ENCODE measurements around the gene CLIP1. TPM values are rescaled to one million over a fixed set of nuclear protein-coding genes. Genes with fewer than 3 reads are reported as not detected.
A peak's percentile ranks its signal among the peaks of the same experiment; 100 is the strongest.
"Not testable (repeated sequence)": the region's sequence is repeated elsewhere in the genome, so short reads cannot be mapped to it uniquely, and the experiment has no call there.

The CLIP1 gene
- total RNA-seq, 2 experiments from 2014 or later, result 50.7 to 51.3 TPM

DNA sequence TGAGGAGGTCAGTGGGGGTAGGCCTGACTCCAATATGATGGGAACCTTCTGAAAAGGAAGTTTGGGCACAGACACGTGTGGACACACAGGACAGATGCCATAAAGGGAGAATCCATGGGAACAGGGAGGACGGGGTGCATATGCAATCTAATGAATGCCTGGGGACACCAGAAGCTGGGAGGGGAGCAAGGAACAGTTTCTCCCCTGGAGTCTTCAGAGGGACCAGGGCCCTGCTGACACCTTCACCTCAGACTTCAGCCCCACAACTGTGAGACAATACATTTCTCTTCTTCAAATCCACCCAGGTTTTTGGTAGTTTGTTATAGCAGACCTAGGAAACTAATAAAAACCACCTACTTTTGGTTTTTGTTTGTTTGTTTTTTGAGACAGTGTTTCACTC is 35.2 kb upstream of the CLIP1 start:
- H3K4me1 Mint-ChIP-seq (ENCODE audit: low read depth), result peaks cover 18% of the 10 kb centered on the region
- no peak overlapping the region for H3K27ac Mint-ChIP-seq
- CTCF ChIA-PET, result interaction anchor here (0.6 to 1.2 kb wide), 2 partner anchors 14 to 35 kb away, joined by 3 read pairs; no protein-coding TSS in a partner anchor

DNA sequence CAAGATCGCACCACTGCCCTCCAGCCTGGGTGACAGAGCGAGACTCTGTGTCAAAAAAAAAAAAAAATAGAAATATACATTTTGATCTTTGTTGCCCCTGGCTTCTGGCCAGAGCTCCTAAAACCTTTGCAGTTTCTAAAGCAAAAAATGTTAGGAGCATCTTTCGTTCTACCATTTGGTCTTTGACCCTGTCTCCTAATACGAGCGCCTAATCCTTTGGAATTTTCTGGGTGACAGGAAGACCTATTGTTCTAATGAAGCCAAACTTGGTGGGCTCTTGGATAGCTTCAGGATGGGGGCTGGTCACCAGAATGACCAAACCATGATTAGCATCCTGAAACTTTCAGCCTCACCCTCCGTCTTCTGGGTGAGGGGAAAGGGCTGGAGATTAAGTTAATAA is 32.3 kb upstream of the CLIP1 start:
- CTCF ChIA-PET, result interaction anchor here (0.6 to 1.2 kb wide), 3 partner anchors 17 to 54 kb away, joined by 3 to 5 read pairs (median 3); partner anchors contain the start of gene ZCCHC8
- H3K9me3 Mint-ChIP-seq, result no peaks in the 10 kb centered on the region
- intact Hi-C loops (cut with micrococcal nuclease), result no loop called here
- DNase-seq, result no peak
- no peak overlapping the region for H3K4me3 Mint-ChIP-seq
- no peak overlapping the region for H3K27ac Mint-ChIP-seq
- no peaks in the 10 kb centered on the region for H3K36me3 Mint-ChIP-seq (ENCODE audit: low read depth)
- no peaks in the 10 kb centered on the region for H3K27me3 Mint-ChIP-seq (ENCODE audit: low read depth)
- peaks cover 24% of the 10 kb centered on the region for H3K4me1 Mint-ChIP-seq (ENCODE audit: low read depth)

More for the DNA sequence above, 35.2 kb upstream of the CLIP1 start:
- DNase-seq, result no peak
- H3K27me3 Mint-ChIP-seq (ENCODE audit: low read depth), result no peaks in the 10 kb centered on the region
- no peaks in the 10 kb centered on the region for H3K36me3 Mint-ChIP-seq (ENCODE audit: low read depth)
- H3K4me3 Mint-ChIP-seq, result no peak overlapping the region
- H3K9me3 Mint-ChIP-seq, result no peaks in the 10 kb centered on the region
- intact Hi-C loops (cut with micrococcal nuclease), result no loop called here

DNA sequence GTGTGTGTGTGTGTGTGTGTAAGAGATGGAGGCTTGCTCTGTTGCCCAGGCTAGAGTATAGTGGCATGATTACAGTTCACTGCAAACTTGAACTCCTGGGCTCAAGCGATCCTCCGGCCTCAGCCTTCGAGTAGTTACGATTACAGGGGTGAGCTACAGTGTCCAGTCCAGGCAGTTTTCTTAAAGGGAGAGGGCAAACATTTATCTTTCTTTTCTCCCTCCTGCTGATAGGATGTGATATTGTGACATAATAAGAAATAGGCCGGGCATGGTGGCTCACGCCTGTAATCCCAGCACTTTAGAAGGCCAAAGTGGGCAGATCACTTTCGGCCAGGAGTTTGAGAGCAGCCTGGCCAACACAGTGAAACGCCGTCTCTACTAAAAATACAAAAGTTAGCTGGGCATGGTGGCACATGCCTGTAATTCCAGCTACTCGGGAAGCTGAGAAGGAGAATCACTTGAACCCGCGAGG is 31.8 kb upstream of the CLIP1 start:
- no peak for DNase-seq
- Mint-ChIP-seq H3K9me3 (no peaks in the 10 kb centered on the region), H3K27me3 (ENCODE audit: low read depth) (no peaks in the 10 kb centered on the region), H3K4me3 (no peak overlapping the region), H3K4me1 (ENCODE audit: low read depth) (peaks cover 26% of the 10 kb centered on the region), H3K27ac (peak overlapping the region; percentile 84), H3K36me3 (ENCODE audit: low read depth) (no peaks in the 10 kb centered on the region)
- intact Hi-C loops (cut with micrococcal nuclease), result no loop called here
- CTCF ChIA-PET, result interaction anchor here (0.9 to 1.2 kb wide), 2 partner anchors 17 to 46 kb away, joined by 3 to 5 read pairs; partner anchors contain the start of gene ZCCHC8

DNA sequence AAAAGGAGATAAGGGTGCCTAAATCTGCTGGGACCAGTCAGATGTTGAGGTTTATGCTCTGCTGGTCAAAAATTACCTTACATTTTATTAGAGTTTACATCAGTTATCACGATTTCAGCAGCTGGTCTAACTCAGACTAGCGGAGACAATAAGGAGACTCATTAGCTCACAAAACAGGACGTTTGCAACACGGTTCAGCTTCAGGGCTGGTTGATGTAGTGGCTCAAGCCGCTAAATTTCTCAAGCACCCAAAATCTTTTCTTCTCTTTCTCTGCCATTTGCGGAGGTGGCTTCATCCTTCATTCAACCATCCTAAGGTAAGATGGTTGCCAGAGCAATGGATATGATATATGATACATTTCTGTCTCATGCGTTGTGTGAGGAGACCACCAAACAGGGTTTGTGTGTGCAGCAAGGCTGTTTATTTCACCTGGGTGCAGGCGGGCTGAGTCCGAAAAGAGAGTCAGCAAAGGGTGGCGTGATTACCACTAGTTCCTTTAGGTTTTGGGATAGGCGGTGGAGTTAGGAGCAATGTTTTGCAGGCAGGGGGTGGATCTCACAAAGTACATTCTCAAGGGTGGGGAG is 30.3 kb upstream of the CLIP1 start:
- H3K27ac Mint-ChIP-seq, result peak overlapping the region; percentile 84
- peak; percentile 13 for DNase-seq

DNA sequence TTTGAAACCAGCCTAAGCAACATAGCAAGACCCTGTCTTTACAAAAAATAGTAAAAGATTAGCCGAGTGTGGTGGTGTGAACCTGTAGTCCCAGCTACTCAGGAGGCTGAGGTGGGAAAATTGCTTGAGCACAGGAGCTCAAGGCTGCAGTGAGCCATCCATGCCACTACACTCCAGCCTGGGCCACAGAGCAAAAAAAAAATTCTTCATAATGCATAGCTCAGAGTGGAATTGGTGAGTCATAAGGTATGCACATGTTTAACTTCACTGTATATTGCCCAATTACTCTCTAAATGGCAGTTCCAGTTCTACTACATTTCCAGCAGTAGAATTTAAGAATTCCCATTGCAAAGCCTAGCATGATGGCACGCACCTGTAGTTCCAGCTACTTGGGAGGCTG is 26.8 kb upstream of the CLIP1 start:
- Mint-ChIP-seq H3K27ac (no peak overlapping the region), H3K9me3 (no peaks in the 10 kb centered on the region), H3K4me3 (no peak overlapping the region), H3K36me3 (ENCODE audit: low read depth) (no peaks in the 10 kb centered on the region), H3K27me3 (ENCODE audit: low read depth) (no peaks in the 10 kb centered on the region), H3K4me1 (ENCODE audit: low read depth) (peaks cover 29% of the 10 kb centered on the region)
- intact Hi-C loops (cut with micrococcal nuclease), result no loop called here
- DNase-seq, result peak; percentile 38
- CTCF ChIA-PET, result interaction anchor here (0.7 to 2.5 kb wide), 4 partner anchors 22 to 49 kb away, joined by 3 to 16 read pairs (median 8); no protein-coding TSS in a partner anchor

More for the DNA sequence above, 30.3 kb upstream of the CLIP1 start:
- no peaks in the 10 kb centered on the region for H3K36me3 Mint-ChIP-seq (ENCODE audit: low read depth)
- CTCF ChIA-PET, result interaction anchor here (0.9 to 1.4 kb wide), 3 partner anchors 11 to 52 kb away, joined by 3 to 7 read pairs (median 3); no protein-coding TSS in a partner anchor
- no peaks in the 10 kb centered on the region for H3K27me3 Mint-ChIP-seq (ENCODE audit: low read depth)
- H3K9me3 Mint-ChIP-seq, result no peaks in the 10 kb centered on the region
- H3K4me1 Mint-ChIP-seq (ENCODE audit: low read depth), result peaks cover 30% of the 10 kb centered on the region
- intact Hi-C loops (cut with micrococcal nuclease), result loop anchor here (1.0 to 2.0 kb wide), 4 partner anchors 30 to 75 kb away; partner anchors contain the start of genes CLIP1 and KNTC1
- H3K4me3 Mint-ChIP-seq, result peak overlapping the region; percentile 66

DNA sequence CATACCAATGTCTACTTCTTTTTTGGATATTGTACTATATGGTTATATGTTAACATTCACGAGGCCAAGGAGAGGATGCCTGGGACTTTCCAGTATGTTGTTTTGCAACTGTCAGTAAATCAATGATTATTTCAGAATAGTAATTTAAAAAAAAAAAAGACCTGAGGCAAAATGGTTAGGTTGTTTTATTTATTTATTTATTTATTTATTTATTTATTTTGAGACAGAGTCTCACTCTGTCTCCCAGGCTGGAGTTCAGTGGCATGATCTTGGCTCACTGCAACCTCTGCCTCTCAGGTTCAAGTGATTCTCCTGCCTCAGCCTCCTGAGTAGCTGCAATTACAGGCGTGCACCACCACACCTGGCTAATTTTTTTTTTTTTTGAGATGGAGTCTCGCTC is 25.4 kb upstream of the CLIP1 start:
- H3K4me3 Mint-ChIP-seq; H3K27me3 Mint-ChIP-seq (ENCODE audit: low read depth); H3K36me3 Mint-ChIP-seq (ENCODE audit: low read depth); H3K27ac Mint-ChIP-seq; intact Hi-C loops (cut with micrococcal nuclease); DNase-seq; H3K9me3 Mint-ChIP-seq: not testable (repeated sequence)
- peaks cover 15% of the 10 kb centered on the region for H3K4me1 Mint-ChIP-seq (ENCODE audit: low read depth)
- CTCF ChIA-PET, result interaction anchor here (0.6 to 2.5 kb wide), 3 partner anchors 48 to 975 kb away, joined by 3 to 16 read pairs (median 4); no protein-coding TSS in a partner anchor

DNA sequence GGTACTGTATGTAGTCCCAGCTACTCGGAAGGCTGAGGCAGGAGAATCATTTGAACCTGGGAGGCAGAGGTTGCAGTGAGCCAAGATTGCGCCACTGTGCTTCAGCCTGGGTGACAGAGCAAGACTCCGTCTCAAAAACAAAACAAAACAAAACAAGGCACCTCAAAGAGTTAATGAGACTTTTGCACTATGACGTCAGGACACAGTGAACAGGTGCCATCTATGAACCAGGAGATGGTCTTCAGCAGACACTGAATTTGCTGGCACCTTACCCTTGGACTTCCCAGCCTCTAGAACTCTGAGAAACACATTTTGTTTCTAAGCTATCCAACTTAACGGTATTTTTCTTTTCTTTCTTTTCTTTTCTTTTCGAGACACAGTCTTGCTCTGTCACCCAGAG is 23.9 kb upstream of the CLIP1 start:
- H3K4me3 Mint-ChIP-seq; H3K4me1 Mint-ChIP-seq (ENCODE audit: low read depth); H3K9me3 Mint-ChIP-seq; H3K36me3 Mint-ChIP-seq (ENCODE audit: low read depth); H3K27me3 Mint-ChIP-seq (ENCODE audit: low read depth); H3K27ac Mint-ChIP-seq; DNase-seq; intact Hi-C loops (cut with micrococcal nuclease): not testable (repeated sequence)
- CTCF ChIA-PET, result interaction anchor here (0.5 to 0.6 kb wide), 2 partner anchors 52 to 323 kb away, joined by 3 read pairs; no protein-coding TSS in a partner anchor

DNA sequence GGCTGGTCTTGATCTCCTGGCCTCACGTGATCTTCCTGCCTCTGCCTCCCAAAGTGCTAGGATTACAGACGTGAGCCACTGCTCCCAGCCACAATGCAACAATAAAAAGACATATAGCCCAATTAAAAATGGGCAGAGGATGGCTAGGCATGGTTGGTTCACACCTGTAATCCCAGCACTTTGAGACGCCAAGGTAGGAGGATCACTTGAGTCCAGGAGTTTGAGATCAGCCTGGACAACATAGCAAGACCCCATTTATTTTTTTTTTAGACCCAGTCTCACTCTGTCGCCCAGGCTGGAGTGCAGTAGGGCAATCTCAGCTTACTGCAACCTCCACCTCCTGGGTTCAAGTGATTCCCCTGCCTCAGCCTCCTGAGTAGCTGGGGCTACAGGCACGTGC is 21.6 kb upstream of the CLIP1 start:
- DNase-seq; H3K36me3 Mint-ChIP-seq (ENCODE audit: low read depth); intact Hi-C loops (cut with micrococcal nuclease); H3K4me3 Mint-ChIP-seq; H3K4me1 Mint-ChIP-seq (ENCODE audit: low read depth); H3K27ac Mint-ChIP-seq; H3K27me3 Mint-ChIP-seq (ENCODE audit: low read depth); H3K9me3 Mint-ChIP-seq: not testable (repeated sequence)
- CTCF ChIA-PET, result interaction anchor here (1.4 kb wide), 1 partner anchor 44 kb away, joined by 3 read pairs; no protein-coding TSS in a partner anchor

DNA sequence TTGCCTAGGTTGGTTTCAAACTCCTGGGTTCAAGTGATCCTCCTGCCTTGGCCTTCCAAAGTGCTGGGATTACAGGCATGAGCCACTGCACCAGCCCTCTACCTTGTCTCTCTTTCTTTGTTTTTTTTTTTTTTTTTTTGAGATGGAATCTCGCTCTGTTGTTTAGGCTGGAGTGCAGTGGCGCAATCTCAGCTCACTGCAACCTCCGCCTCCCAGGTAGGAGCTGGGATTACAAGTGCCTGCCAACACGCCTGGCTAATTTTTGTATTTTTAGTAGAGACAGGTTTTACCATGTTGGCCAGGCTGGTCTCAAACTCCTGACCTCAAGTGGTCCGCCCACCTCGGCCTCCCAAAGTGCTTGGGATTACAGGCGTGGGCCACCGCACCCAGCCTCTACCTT is 16.4 kb upstream of the CLIP1 start:
- H3K27me3 Mint-ChIP-seq (ENCODE audit: low read depth); H3K4me1 Mint-ChIP-seq (ENCODE audit: low read depth); intact Hi-C loops (cut with micrococcal nuclease); H3K9me3 Mint-ChIP-seq; H3K27ac Mint-ChIP-seq; H3K4me3 Mint-ChIP-seq; DNase-seq; H3K36me3 Mint-ChIP-seq (ENCODE audit: low read depth): not testable (repeated sequence)
- CTCF ChIA-PET, result interaction anchor here (0.6 to 1.3 kb wide), 2 partner anchors 33 to 386 kb away, joined by 4 read pairs; no protein-coding TSS in a partner anchor

DNA sequence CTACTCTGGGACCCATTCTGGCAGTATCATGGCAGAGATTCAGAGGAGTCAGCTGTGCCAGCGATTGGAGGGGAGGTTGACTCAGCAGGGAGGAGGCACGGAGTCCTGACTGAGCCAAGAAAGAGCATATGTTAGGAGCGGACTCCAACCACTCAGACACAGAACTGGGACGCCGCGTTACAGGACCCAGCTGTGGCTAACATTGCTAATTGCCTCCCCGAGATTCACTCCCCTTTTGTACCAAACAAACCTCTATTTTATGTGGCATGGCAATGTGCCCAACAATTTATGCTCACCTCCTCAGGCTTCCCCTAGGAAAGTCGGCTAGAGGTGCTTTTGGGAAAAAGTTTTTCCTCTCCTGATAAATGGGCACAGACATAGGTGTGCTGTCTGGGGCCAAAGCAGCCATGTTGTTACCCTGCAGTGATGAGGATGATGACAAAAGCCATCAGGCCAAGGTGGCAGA is 15.2 kb upstream of the CLIP1 start:
- Mint-ChIP-seq H3K4me3 (no peak overlapping the region), H3K4me1 (ENCODE audit: low read depth) (no peaks in the 10 kb centered on the region), H3K27ac (no peak overlapping the region), H3K9me3 (no peaks in the 10 kb centered on the region), H3K36me3 (ENCODE audit: low read depth) (no peaks in the 10 kb centered on the region), H3K27me3 (ENCODE audit: low read depth) (no peaks in the 10 kb centered on the region)
- no peak for DNase-seq
- CTCF ChIA-PET, result no interaction called here
- intact Hi-C loops (cut with micrococcal nuclease), result no loop called here

DNA sequence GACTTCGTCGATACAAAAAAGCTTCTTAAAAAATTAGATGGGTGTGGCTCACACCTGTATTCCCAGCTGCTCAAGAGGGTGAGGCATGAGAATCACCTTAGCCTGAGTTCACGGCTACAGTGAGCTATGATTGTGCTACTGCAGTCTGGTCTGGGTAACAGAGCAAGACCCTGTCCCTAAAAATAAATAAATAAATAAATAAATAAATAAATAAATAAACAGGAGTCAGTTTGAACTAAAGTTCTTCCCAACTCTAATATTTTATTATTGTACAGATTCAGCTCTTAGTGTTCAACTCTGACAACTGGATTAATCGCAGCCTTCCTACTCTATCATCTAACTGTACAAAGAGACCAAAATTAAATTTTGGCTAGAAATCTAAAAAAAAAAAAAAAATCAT is 12.7 kb upstream of the CLIP1 start:
- DNase-seq, result no peak
- H3K27ac Mint-ChIP-seq, result no peak overlapping the region
- intact Hi-C loops (cut with micrococcal nuclease), result no loop called here
- H3K27me3 Mint-ChIP-seq (ENCODE audit: low read depth), result no peaks in the 10 kb centered on the region
- H3K9me3 Mint-ChIP-seq, result no peaks in the 10 kb centered on the region
- CTCF ChIA-PET, result interaction anchor here (0.9 to 1.4 kb wide), 2 partner anchors 35 to 36 kb away, joined by 3 to 5 read pairs; no protein-coding TSS in a partner anchor
- no peaks in the 10 kb centered on the region for H3K36me3 Mint-ChIP-seq (ENCODE audit: low read depth)
- no peaks in the 10 kb centered on the region for H3K4me1 Mint-ChIP-seq (ENCODE audit: low read depth)
- H3K4me3 Mint-ChIP-seq, result no peak overlapping the region

DNA sequence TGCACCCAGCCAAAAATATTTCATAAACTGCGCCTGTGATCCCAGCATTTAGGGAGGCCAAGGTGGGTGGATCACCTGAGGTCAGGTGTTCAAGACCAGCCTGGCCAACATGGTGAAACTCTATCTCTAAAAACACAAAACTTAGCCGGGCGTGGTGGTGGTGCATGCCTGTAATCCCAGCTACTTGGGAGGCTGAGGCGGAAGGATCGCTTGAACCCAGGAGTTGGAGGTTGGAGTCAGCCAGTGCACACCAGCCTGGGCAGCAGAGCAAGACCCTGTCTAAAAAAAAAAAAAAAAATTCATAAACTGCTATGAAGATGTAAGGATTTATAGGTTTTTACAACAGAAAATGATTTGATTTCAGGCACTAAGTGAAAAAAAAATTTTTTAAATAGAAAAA is 6.6 kb upstream of the CLIP1 start:
- H3K4me3 Mint-ChIP-seq; H3K9me3 Mint-ChIP-seq; H3K27me3 Mint-ChIP-seq (ENCODE audit: low read depth); H3K36me3 Mint-ChIP-seq (ENCODE audit: low read depth); intact Hi-C loops (cut with micrococcal nuclease); H3K27ac Mint-ChIP-seq; H3K4me1 Mint-ChIP-seq (ENCODE audit: low read depth); DNase-seq: not testable (repeated sequence)
- CTCF ChIA-PET, result interaction anchor here (0.7 to 1.0 kb wide), 2 partner anchors 93 to 305 kb away, joined by 4 to 8 read pairs; no protein-coding TSS in a partner anchor

Measured in activated naive CD4-positive, alpha-beta T cell treated with anti-CD3 and anti-CD28 coated beads for 36 hours (primary cell).